Measurements from ENCODE around the gene CLEC2B. TPM values are rescaled to one million over a fixed set of nuclear protein-coding genes. Genes with fewer than 3 reads are reported as not detected.

The CLEC2B gene
- total RNA-seq, 1 donor from 2014 or later, result not detected

DNA sequence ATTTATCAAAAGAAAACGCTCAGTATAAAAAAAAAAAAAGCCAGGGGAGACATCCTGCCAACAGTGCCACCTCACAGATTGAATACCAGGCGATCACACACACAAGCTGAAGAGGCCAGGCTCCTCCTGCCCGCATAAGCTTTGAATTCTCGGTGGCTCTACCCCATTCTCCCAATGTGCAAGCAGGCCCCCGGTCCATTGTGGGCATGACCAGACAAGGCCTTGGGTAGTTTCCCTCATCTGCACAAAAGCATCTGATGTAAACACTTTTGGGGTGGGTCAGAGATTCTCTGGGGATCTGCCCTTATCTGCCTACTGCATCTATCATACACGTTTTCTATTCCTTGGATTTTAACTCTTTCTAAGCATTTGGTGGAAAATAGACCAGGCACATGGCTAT, 28.4 kb upstream of the CLEC2B start:
- no peak for DNase-seq (ENCODE audit: low spot score)
- no peak overlapping the region for H3K4me3 Mint-ChIP-seq (ENCODE audit: unreplicated experiment)
- no peaks in the 10 kb centered on the region for H3K27me3 Mint-ChIP-seq (ENCODE audit: low read depth)
- no peak overlapping the region for H3K27ac Mint-ChIP-seq (ENCODE audit: unreplicated experiment)
- H3K9me3 Mint-ChIP-seq (ENCODE audit: low read depth), result peaks cover 5% of the 10 kb centered on the region
- TF ChIP-seq, protein P1, sequence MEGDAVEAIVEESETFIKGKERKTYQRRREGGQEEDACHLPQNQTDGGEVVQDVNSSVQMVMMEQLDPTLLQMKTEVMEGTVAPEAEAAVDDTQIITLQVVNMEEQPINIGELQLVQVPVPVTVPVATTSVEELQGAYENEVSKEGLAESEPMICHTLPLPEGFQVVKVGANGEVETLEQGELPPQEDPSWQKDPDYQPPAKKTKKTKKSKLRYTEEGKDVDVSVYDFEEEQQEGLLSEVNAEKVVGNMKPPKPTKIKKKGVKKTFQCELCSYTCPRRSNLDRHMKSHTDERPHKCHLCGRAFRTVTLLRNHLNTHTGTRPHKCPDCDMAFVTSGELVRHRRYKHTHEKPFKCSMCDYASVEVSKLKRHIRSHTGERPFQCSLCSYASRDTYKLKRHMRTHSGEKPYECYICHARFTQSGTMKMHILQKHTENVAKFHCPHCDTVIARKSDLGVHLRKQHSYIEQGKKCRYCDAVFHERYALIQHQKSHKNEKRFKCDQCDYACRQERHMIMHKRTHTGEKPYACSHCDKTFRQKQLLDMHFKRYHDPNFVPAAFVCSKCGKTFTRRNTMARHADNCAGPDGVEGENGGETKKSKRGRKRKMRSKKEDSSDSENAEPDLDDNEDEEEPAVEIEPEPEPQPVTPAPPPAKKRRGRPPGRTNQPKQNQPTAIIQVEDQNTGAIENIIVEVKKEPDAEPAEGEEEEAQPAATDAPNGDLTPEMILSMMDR (IDR thresholded peaks at IDR 0.05), result no peak
- no peaks in the 10 kb centered on the region for H3K36me3 Mint-ChIP-seq (ENCODE audit: low read depth)
- peaks cover 1% of the 10 kb centered on the region for H3K4me1 Mint-ChIP-seq (ENCODE audit: low read depth)

DNA sequence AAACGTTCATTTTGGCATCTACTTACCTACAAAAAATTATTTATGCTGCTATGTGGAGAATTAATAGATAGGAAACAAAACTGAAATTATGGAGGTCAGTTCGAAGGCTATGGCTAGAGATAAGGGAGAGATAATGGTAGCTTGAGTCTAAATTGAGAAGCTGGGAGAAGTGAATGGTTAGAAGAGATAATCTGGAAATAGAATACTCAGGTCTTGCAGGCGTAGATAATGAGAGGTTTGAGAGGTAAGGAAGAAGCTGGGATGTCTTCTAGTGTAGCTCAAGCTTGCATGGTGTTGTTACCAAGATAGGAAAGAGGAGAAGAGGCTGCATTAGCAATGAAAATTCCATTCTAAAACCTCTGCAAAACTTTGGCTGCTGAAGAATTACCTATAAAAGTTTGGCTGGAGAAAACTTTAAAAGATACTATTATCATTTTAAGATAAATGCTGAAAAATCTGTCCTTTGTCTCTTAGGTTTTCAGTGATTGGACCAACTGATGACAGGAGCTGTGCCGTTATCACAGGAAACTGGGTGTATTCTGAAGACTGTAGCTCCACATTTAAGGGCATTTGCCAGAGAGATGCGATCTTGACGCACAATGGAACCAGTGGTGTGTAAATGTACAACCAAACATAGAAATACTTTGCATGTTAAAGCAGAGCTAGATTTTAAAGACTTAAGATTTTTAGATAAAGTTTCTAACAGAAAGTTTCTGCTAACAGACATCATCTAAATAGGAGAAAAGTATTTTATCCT, 26.2 kb upstream of the CLEC2B start:
- Mint-ChIP-seq H3K9me3 (ENCODE audit: low read depth) (no peaks in the 10 kb centered on the region), H3K27ac (ENCODE audit: unreplicated experiment) (no peak overlapping the region), H3K4me1 (ENCODE audit: low read depth) (no peaks in the 10 kb centered on the region), H3K4me3 (ENCODE audit: unreplicated experiment) (no peak overlapping the region), H3K27me3 (ENCODE audit: low read depth) (no peaks in the 10 kb centered on the region), H3K36me3 (ENCODE audit: low read depth) (peaks cover 1% of the 10 kb centered on the region)
- TF ChIP-seq, protein P1 (IDR thresholded peaks at IDR 0.05), result no peak
- no peak for DNase-seq (ENCODE audit: low spot score)

DNA sequence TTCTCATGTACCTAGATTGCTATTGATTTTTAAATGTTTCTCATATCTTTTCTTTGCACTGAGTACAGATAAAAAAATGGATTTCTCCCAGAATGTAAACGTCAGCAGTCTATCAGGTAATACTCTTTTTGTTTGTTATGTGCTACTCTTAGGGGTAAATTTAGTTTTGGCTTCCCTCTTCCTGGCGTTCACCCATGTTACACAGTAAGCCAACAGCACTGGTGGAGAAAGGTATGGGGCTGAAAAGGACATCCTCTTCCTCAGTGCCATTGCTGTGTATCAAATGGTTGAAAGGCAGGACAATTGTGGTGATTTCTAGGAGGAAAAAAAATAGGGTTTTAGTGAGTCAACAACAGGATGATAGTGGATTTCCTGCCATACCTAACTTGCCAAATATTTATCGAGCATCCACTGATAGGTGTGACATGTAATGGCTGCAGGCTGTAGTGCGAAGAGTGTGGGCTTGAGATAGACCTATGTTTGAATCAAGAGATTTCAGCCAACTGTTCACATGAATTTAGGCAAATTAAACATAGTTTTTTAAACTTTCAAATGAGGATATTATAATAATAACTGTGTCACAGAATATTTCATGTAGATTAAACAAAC, 19.6 kb upstream of the CLEC2B start:
- Mint-ChIP-seq H3K27ac (ENCODE audit: unreplicated experiment) (no peak overlapping the region), H3K9me3 (ENCODE audit: low read depth) (no peaks in the 10 kb centered on the region), H3K27me3 (ENCODE audit: low read depth) (no peaks in the 10 kb centered on the region), H3K36me3 (ENCODE audit: low read depth) (peaks cover 1% of the 10 kb centered on the region), H3K4me3 (ENCODE audit: unreplicated experiment) (no peak overlapping the region), H3K4me1 (ENCODE audit: low read depth) (no peaks in the 10 kb centered on the region)
- TF ChIP-seq, protein P1 (IDR thresholded peaks at IDR 0.05), result no peak
- DNase-seq (ENCODE audit: low spot score), result no peak

DNA sequence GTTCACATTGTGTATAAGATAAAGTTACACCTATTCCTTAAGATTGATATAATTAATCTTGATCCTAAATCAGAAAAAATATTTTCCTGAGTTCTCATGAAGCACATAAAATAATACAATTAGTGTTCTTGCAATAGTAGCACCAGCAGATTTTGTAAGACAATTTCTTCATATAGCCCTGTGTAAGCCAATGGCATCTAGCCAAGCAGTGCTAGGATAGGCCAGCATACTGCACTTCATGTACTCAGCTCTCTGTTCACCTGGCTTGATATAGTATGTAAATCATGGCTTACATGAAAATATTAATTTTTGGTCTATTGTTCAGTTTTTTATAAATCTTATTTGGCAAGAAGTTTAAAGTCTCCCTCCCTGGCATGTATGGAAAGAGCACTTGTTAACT, 14.0 kb upstream of the CLEC2B start:
- no peak for DNase-seq (ENCODE audit: low spot score)
- Mint-ChIP-seq H3K4me3 (ENCODE audit: unreplicated experiment) (no peak overlapping the region), H3K27me3 (ENCODE audit: low read depth) (no peaks in the 10 kb centered on the region), H3K9me3 (ENCODE audit: low read depth) (no peaks in the 10 kb centered on the region), H3K4me1 (ENCODE audit: low read depth) (no peaks in the 10 kb centered on the region), H3K36me3 (ENCODE audit: low read depth) (no peaks in the 10 kb centered on the region), H3K27ac (ENCODE audit: unreplicated experiment) (no peak overlapping the region)
- TF ChIP-seq, protein P1 (IDR thresholded peaks at IDR 0.05), result no peak

DNA sequence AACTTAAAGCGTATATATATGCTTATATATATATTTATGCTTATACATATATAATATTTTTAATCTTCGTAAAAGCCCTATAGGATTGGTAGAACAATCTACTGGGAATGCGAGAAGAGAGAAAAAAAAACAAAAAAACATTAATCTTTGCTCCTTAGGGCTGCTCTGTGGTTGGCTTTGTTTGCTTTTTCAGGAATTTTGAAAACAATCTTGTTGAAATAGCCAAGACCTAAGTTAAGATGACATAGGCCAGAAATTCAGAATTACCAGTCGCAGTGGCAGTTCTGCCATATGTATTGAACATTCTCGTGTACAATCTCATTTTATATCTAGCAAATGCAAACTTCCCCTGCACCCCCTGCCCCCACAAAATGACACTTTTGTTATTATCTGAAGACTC, 12.8 kb upstream of the CLEC2B start:
- H3K4me3 Mint-ChIP-seq (ENCODE audit: unreplicated experiment), result no peak overlapping the region
- TF ChIP-seq, protein P1 (IDR thresholded peaks at IDR 0.05), result no peak
- H3K36me3 Mint-ChIP-seq (ENCODE audit: low read depth), result no peaks in the 10 kb centered on the region
- no peak overlapping the region for H3K27ac Mint-ChIP-seq (ENCODE audit: unreplicated experiment)
- no peak for DNase-seq (ENCODE audit: low spot score)
- no peaks in the 10 kb centered on the region for H3K4me1 Mint-ChIP-seq (ENCODE audit: low read depth)
- no peaks in the 10 kb centered on the region for H3K9me3 Mint-ChIP-seq (ENCODE audit: low read depth)
- no peaks in the 10 kb centered on the region for H3K27me3 Mint-ChIP-seq (ENCODE audit: low read depth)

Measured in chondrocyte (in vitro differentiated cells).